ENCODE data around the gene HS3ST5.

DNA sequence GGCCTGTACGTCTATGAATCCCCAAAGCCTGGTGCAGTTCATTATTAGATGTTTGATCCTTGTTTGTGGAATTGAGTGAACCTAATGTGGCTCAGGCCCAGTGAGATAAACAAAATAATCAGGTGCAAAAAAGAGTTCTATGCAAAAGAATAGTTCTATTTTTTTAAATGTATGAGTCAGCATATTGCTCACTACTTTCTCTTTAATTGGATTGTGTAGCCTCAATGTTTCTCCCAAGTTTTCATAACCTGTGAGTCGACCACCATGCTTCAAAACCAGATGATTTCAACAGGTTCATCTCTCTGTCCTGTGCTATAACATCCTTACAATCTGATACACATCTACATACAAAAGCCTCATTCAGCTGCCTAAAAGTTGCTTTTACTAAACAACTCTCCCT, 255.3 kb downstream of the HS3ST5 start:
- no peak for TF ChIP-seq EZH2phosphoT487 (IDR thresholded peaks at IDR 0.05; ENCODE audit: insufficient read depth, low read depth)
- no peak for TF ChIP-seq EZH2 (IDR thresholded peaks at IDR 0.05; ENCODE audit: insufficient read depth, poor library complexity, severe bottlenecking)

All from GM23248 (cell line).